ENCODE data around the gene TRAF3IP3. TPM values are rescaled to one million over a fixed set of nuclear protein-coding genes. Genes with fewer than 3 reads are reported as not detected.

The TRAF3IP3 gene
- polyA plus RNA-seq, 1 of the 3 experiments (the other 2 are of a cell fraction): 0.31 TPM

GRCh38 chr1:209823143-209824041, 67.5 kb downstream of the TRAF3IP3 start:
- H3K9ac ChIP-seq: peak overlapping the region; percentile 78
- CTCF ChIA-PET: interaction anchor here (0.5 to 4.1 kb wide), 50 partner anchors 9 to 724 kb away, joined by 3 to 78 read pairs (median 4); partner anchors contain the start of genes C1orf74, IRF6 and LAMB3
- H3K4me2 ChIP-seq: peak overlapping the region; percentile 36
- H3K27me3 ChIP-seq (ENCODE audit: insufficient read depth): no peaks in the 10 kb centered on the region
- no peaks in the 10 kb centered on the region for H3K36me3 ChIP-seq (replicated peaks in 1 of 2; ENCODE audit: control insufficient read depth in 1 of 2, insufficient read depth in 2 of 2, low read length in 1 of 2)
- peak overlapping the region; percentile 77 to 96 for H3K27ac ChIP-seq (ENCODE audit: low read depth in 2 of 2, low read length in 1 of 2)
- 22% methylated on average over 12 of the region's 12 CpGs for WGBS (ENCODE audit: low lambda C conversion rate)
- DNase-seq: peak; percentile 47
- POLR2A ChIA-PET: interaction anchor here (0.9 kb wide), 1 partner anchor 39 kb away, joined by 4 read pairs; the partner anchor contains the start of gene C1orf74
- H3K9me3 ChIP-seq: no peaks in the 10 kb centered on the region
- peaks cover 40% of the 10 kb centered on the region for H3F3A ChIP-seq (replicated peaks; ENCODE audit: insufficient read depth)
- 0 out of 4 replicates have a peak overlapping the region, but pooled peaks of 1 of the 2 experiments have one; percentile 2 for H3K4me3 ChIP-seq (ENCODE audit: low read depth in 2 of 2, low read length in 1 of 2)
- peak overlapping the region; percentile 29 for H2AFZ ChIP-seq (ENCODE audit: low read depth)
- peaks cover 5% of the 10 kb centered on the region; the same call in 1 of the 2 replicates for H3K79me2 ChIP-seq (ENCODE audit: insufficient read depth)
- no peaks in the 10 kb centered on the region for H3K9me2 ChIP-seq
- H4K20me1 ChIP-seq (ENCODE audit: insufficient read depth): no peaks in the 10 kb centered on the region
- peaks cover 3 to 9% of the 10 kb centered on the region in 2 experiments; a peak in 2 of 4 replicates for H3K4me1 ChIP-seq (ENCODE audit: control insufficient read depth in 1 of 2, insufficient read depth in 2 of 2, low read depth in 1 of 2, low read length in 1 of 2)
- TF ChIP-seq FOSL2 (IDR thresholded peaks at IDR 0.05; ENCODE audit: borderline replicate concordance, low read depth) (peak; percentile 53; the same call in 1 of the 2 replicates), MEF2A (IDR thresholded peaks at IDR 0.05; ENCODE audit: borderline replicate concordance, low read depth) (no peak; the same call in 1 of the 2 replicates), ELF1 (IDR thresholded peaks at IDR 0.05) (no peak), TAF1 (IDR thresholded peaks at IDR 0.05; ENCODE audit: borderline replicate concordance, low read depth, low read length) (no peak), JUND (IDR thresholded peaks at IDR 0.05) (peak; percentile 48; the same call in 1 of the 2 replicates), GABPA (IDR thresholded peaks at IDR 0.05; ENCODE audit: low read depth) (peak; percentile 55), RAD21 (IDR thresholded peaks at IDR 0.05; ENCODE audit: low read length) (peak; percentile 55), FOXM1 (IDR thresholded peaks at IDR 0.05; ENCODE audit: low read depth) (no peak), NFIC (IDR thresholded peaks at IDR 0.05; ENCODE audit: borderline replicate concordance) (peak; percentile 38; the same call in 1 of the 2 replicates), FOXJ3 (CRISPR knock-in tag; IDR thresholded peaks at IDR 0.05) (no peak), RCOR1 (IDR thresholded peaks at IDR 0.05; ENCODE audit: low read length) (0 out of 2 replicates have a peak, but pooled peaks have one; percentile 21), POLR2AphosphoS5 (IDR thresholded peaks at IDR 0.05; ENCODE audit: low read depth, low read length) (no peak), MXI1 (IDR thresholded peaks at IDR 0.05; ENCODE audit: low read depth, low read length) (no peak), EP300 (IDR thresholded peaks at IDR 0.05; ENCODE audit: borderline replicate concordance in 1 of 2, low read depth in 1 of 2, low read length in 1 of 2) (peak in 1 of 2 experiments; percentile 47; a peak in 2 of 4 replicates), USF2 (IDR thresholded peaks at IDR 0.05; ENCODE audit: borderline replicate concordance, low read depth, low read length) (no peak), TEAD4 (IDR thresholded peaks at IDR 0.05; ENCODE audit: borderline replicate concordance, insufficient read depth) (peak; percentile 52; the same call in 1 of the 2 replicates), GATA2 (CRISPR knock-in tag; IDR thresholded peaks at IDR 0.05) (no peak), IRF3 (IDR thresholded peaks at IDR 0.05; ENCODE audit: low read depth, low read length) (no peak), REST (IDR thresholded peaks at IDR 0.05; ENCODE audit: low read depth, low read length) (no peak), NRF1 (IDR thresholded peaks at IDR 0.05; ENCODE audit: low read depth, low read length) (no peak)
- TF ChIP-seq, protein P1, sequence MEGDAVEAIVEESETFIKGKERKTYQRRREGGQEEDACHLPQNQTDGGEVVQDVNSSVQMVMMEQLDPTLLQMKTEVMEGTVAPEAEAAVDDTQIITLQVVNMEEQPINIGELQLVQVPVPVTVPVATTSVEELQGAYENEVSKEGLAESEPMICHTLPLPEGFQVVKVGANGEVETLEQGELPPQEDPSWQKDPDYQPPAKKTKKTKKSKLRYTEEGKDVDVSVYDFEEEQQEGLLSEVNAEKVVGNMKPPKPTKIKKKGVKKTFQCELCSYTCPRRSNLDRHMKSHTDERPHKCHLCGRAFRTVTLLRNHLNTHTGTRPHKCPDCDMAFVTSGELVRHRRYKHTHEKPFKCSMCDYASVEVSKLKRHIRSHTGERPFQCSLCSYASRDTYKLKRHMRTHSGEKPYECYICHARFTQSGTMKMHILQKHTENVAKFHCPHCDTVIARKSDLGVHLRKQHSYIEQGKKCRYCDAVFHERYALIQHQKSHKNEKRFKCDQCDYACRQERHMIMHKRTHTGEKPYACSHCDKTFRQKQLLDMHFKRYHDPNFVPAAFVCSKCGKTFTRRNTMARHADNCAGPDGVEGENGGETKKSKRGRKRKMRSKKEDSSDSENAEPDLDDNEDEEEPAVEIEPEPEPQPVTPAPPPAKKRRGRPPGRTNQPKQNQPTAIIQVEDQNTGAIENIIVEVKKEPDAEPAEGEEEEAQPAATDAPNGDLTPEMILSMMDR (IDR thresholded peaks at IDR 0.05): peak; percentile 89
- TF ChIP-seq, protein P2, sequence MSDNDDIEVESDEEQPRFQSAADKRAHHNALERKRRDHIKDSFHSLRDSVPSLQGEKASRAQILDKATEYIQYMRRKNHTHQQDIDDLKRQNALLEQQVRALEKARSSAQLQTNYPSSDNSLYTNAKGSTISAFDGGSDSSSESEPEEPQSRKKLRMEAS (IDR thresholded peaks at IDR 0.05; ENCODE audit: low read depth): peak; percentile 56
- TF ChIP-seq, protein P3, sequence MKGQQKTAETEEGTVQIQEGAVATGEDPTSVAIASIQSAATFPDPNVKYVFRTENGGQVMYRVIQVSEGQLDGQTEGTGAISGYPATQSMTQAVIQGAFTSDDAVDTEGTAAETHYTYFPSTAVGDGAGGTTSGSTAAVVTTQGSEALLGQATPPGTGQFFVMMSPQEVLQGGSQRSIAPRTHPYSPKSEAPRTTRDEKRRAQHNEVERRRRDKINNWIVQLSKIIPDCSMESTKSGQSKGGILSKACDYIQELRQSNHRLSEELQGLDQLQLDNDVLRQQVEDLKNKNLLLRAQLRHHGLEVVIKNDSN (IDR thresholded peaks at IDR 0.05; ENCODE audit: borderline replicate concordance, low read depth): no peak

Measured in SK-N-SH (cell line).